GM19240 (cell line): ENCODE measurements around the gene MED26.

Source experiments
- DNase-seq: peaks from one replicate; pipeline ENCODE4 v3.0.0; 2011; ENCODE audit warnings: low spot score; ENCODE audit not compliant: insufficient read length

MED26 gene

DNA sequence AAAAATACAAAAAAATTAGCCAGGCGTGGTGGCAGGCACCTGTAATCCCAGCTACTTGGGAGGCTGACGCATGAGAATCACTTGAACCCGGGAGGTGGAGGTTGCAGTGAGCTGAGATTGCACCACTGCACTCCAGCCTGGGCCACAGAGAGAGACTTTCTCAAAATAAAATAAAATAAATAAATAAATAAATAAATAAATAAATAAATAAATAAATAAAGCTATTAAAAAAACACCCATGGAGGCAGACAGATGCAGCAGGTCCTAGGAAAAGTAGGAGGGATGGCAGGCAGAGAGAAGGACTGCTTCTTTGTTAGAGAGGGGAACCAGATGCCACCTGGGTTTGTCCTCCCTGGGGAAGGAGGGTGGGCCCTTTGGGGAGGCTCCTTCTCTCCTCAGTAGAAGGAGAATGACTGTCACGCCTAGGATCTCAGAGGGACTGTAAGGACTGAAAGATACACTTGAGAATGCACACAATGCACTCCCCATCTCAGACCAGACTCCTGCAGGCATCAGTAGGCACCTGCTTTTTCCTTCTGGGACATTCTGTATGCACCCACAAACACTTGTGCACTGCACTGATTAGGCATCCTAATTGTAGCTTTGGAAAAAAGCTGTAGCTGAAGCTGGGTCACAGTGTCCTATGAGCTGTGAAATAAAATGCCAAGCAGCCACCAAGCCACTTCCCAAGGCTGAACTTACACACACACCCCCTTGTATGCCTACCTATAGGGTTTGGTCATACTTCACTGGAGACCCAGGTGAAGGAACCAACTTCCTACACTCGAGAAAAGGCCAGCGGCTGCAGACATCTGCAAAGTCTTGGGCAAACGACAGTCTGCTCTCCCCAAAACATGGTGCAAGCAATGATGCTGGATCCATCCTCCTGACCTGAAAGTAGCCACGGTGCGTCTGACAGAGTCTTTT is 36.9 kb downstream of the MED26 start:
- no peak for DNase-seq

GRCh38 chr19:16589917-16590316 is 38.1 kb downstream of the MED26 start:
- DNase-seq = no peak

- no peak for DNase-seq
Observed at GRCh38 chr19:16588824-16589577, 39.0 kb downstream of the MED26 start.

- peak; percentile 65 for DNase-seq
Observed at GRCh38 chr19:16587833-16588823, 39.9 kb downstream of the MED26 start.

- no peak for DNase-seq
Observed at GRCh38 chr19:16586991-16587832, 40.8 kb downstream of the MED26 start.

GRCh38 chr19:16586477-16586871 is 41.5 kb downstream of the MED26 start:
- DNase-seq = no peak

GRCh38 chr19:16585808-16586476 is 42.1 kb downstream of the MED26 start:
- no peak for DNase-seq

DNA sequence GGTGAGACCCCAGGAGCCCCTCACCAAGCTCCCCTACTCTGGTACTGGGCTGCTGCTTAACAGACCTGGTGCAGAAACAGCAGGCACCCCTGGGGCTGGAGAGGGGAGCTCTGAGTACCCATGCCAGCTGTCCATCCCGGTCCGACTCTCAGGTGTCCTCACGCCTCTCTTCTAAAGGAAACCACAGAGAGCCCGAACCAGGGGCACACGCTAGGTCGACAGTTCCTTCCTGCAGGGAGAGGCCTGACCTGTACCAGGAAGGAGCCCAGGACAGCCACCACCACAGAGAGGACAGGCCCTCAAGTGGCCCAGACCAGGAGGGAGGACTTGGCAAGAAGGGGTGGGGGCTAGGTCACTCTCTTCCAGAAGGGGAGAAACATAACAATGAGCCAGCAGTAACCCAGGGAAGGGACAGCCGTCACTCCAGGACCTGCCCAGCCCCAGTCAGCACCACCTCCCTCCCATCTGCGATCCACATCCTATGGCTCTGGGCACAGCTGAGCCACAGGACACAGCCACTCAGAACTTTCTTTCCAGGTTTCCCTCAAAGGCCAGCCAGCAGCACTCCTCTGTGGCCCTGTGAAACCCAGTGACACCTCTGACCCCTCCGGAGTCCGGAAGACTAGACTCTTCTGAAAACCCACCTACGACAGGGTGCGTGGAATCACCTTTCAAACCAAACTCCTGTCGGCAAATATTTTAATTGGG is 42.8 kb downstream of the MED26 start:
- no peak for DNase-seq

DNA sequence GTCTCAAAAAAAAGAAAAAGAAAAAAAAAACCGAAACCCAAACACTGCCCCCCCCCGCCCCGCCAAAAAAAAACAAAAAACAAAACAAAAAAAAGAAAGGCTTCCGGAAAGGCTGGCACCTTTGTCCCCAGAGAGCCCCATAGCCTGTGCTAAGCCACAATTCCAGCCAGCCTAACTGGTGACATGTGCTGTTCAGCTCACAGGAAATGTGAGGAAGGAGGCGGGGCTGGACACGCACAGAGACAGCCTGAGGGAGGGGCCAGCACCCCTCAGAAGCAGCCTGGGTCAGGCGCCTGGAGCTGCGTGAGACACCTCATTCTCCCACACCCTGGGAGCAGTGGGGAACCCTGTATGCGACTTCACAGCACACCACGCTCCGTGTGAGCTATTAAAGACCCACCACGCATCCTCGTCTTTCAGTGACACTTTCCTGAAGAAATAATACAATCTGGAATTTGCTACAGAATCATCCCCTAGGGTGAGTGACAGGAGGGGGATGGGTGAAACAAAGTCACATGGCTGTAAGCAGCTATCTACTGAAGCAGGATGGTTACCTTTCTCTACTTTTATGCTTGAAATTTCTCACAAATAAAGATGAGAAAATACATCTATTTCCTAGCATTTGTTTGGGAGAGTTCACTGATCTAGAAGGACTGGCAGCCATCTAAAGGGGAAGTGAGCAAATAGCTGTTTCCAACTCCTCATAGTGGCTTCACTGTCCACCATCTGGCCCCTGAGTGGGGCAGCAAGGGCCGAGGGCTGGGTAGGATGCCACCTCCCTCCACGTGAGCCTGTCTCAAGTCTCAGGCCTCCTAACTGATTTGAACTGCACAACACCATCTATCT is 43.5 kb downstream of the MED26 start:
- DNase-seq = peak; percentile 86

DNA sequence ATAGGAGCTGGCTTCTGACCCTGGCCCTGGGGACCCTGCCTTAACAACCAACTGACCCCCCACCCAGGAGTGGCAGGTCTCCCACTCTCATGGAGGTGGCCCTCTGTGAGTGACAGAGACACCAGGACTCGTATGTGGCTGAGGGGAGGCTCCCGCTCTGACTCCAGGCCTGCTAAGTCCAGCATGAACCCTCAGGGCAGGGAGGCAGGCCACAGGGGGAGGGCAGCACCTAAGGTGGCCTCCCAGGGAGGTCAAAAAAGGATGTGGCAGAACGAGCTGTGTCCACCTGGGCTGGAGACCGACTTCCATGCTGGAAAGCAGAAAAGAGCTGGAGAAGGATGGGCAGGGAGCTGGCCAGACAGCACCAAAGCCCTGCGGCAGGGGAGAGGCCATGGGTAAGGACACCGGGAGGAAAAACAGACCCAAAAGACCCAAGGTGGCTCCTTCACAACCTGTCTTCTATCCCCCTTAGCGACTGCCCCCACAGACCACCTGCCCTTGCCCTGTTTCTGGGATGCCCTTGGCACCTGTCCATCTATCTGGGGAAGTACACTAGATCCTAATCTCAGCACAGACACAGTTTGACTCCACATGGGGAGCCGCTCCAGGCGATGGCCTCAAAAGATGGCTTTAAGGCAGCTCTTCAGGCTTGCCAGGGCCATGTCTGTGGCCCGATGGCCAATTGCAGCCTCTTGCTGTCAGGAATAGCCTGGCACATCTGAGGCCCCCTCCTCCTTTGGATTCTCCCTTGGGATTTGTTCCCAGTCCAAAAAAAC is 45.3 kb downstream of the MED26 start:
- no peak for DNase-seq

DNA sequence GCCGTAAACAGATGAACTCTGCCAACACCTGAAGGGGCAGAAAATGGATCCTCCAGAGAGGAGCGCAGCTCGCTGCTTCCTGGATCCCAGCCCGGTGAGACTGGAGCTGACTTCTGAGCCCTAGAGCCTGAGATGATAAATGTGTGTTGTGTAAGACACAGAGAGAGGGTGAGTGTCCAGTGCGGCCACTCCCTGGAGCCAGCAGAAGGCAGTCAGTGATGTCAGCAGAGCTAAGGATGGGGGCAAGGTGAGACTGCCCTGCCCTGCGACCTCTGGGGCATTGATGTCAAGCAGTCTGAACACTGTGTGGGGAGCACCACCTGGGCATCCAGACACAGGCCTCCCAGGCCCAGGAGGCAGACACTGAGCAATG is 46.0 kb downstream of the MED26 start:
- DNase-seq = no peak

DNA sequence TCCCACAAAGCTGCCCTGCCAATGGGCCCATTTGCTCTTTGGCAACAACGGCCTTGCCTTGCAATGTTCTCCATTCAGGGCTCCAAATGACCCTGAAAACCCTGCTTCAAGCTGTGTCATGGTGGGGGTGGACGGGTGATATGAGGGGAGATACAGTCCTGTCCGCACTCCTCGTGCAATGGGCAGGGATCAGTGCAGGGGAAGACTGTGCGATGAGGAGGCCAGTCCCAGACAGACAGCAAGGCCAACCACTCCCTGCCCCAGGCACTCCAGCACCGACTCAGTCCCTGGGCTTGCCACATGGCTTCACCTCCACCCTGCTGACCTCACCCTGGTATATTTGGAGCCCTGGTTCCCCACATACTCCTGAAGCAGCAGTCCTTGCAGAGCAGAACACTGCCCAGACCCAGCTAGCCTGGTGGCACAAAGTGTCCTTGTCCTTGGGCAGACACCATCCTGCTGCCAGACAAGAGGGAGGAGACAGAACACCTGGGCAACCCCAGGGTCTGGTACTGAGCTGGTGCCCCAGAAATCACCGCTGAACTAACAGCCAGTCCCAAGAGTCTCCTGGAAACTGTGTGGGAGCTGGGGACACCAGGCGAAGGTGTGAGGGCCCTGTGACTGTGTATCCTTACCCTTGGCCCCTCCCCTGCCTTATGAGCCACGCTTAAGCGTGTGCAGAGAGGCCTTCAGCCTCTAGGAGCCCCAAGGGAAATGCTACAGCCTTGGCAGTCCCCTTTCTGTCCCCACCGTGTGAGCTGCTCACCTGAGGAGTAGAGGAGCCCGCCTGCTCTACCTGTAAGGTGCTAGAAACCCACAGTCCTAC is 46.6 kb downstream of the MED26 start:
- DNase-seq = no peak

- no peak for DNase-seq
Observed at GRCh38 chr19:16579381-16579780, 48.6 kb downstream of the MED26 start.

DNA sequence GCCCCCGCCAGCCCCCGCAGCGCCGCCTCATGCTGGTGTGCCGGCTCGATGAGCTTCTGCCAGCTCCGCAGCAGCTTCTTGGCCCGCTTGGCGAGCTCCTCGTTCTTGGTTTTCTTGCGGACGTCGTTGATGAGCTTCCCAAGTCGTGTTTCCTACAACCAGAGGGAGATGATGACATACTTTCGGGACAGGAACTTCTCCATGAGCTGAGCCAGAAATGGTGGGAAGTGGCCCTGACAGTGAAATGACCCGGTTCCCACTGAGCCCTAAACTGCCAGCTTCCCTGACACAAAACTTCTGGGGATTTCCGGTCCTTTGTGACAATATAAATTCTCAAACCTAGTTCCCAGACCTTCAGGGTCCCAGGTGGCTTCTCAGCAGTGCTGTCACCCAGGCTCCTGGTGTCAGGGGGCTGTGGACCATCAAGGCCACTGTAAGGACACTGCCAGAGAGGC is 50.4 kb downstream of the MED26 start:
- DNase-seq = no peak

- no peak for DNase-seq
Observed at GRCh38 chr19:16576690-16577530, 51.1 kb downstream of the MED26 start.
